Stimulated activated CD4-positive, alpha-beta T cell treated with anti-CD3 and anti-CD28 coated beads, Interleukin-4, amount 100 ng/mL, for 1 hour (primary cell): ENCODE results near the gene RGMA.
"Not testable (repeated sequence)": the region's sequence is repeated elsewhere in the genome, so short reads cannot be mapped to it uniquely, and the experiment has no call there.

ENCODE experiments used
- DNase-seq: peaks from one replicate; pipeline ENCODE4 v3.0.0-alpha.2; 2020

RGMA gene

DNA sequence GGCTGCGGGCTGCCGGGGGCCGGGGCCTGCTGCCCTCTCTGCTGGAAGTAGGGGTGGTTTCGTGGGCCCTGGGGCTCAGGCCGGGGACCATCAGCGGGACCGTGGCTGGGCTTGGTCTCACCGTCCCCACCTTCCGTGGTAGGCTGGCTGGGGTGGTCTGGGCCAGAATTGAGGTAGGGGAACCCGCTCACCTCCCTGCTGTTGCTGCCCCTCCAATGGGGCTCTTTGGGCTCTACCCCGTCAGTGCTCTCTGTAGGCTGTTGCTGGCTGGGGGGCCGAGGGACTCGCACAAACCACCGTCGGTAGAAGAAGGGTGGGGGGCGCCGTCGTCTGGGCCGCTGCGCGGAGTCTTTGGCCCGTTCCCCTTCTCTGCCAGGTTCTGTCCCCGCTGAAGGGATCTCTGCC lies 23.4 kb downstream of the RGMA start:
- DNase-seq: no peak

DNA sequence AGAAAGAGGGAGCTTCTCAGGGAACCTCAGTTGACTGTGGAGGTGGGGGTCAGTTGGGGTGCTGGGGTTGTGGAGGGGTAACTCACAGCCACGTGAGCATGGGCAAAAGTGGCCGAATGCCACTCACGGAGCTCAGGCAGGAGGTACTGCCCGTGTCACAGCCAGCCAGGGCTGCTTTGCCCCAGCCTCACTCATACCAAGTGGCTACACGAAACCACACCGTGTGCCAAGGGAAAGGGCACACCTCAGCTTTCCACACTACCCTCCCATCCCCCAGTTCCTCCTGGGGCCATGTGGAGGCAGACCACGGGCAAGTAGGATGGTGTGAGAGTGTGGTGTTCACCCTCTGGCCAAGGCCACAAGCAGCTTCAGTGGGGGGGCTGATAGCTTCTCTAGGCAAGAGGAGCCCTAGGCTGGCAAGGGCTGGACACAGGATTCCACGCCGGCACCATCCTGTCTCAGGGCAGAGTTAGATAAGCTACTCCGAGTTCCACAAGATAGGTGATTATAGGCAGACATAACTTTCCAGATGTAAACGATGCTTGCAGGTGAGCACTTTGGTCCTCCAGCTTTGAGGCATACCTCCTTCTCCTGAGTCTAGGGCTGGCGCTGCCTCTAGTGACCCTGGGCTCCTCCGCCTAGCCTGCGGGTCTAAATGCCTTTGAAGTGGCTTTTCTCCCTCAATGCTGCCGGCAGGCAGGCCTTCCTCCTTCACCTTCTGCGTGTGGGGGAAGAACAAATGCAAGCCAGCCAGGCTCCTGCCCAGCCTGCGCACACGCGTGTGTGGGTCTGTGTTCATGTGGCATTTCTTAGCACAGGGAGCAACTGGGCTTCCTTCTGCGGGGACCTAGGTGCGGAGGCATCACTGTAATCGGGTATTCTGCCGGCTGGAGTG lies 25.0 kb downstream of the RGMA start:
- no peak for DNase-seq

GRCh38 chr15:93063262-93063671 lies 25.7 kb downstream of the RGMA start:
- DNase-seq: no peak

GRCh38 chr15:93062628-93063261 lies 26.3 kb downstream of the RGMA start:
- DNase-seq: not testable (repeated sequence)

DNA sequence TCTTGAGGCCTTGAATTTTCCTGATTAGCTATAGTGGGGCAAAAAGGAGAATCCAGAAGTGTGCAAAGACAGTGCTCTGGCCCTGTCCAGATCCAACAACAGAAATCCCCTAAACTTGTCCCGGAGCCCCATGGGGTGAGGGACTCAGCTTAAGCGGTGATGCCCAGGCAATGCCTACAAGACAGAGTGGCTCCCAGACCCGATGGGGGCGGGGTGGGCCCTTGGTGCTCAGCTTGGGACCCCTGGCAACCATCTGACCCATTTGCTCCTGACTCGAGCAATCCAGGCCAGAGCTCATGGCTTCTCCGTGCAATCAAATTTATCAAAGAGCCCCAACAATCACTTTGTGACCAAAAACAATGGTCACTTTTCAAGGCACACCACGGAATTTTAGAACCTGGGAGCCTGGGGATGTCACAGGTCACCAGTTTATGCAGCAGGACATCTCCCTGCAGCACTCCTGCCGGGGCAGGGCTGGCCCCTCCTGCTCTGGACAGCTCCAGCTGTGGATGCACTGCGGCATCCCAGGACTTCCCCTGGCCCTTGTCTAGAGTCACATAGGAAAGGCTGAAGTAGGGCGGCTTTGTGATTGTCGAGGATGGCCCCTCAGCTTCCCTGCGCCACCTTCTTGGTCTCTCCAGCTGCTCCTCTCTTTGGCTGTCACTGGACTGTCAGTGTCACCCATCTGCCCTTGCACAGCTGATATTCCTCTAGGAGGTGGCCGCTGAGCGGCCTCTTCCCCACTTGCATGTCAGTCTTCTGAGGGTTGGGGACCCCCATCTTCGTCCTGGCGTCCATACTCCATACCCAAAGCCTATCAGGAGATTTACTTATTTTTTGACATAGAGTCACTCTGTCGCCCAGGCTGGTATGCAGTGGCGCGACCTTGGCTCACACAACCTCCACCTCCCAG lies 28.4 kb downstream of the RGMA start:
- DNase-seq: no peak

GRCh38 chr15:93059442-93059841 lies 29.6 kb downstream of the RGMA start:
- no peak for DNase-seq

GRCh38 chr15:93058904-93059427 lies 30.0 kb downstream of the RGMA start:
- DNase-seq: no peak

DNA sequence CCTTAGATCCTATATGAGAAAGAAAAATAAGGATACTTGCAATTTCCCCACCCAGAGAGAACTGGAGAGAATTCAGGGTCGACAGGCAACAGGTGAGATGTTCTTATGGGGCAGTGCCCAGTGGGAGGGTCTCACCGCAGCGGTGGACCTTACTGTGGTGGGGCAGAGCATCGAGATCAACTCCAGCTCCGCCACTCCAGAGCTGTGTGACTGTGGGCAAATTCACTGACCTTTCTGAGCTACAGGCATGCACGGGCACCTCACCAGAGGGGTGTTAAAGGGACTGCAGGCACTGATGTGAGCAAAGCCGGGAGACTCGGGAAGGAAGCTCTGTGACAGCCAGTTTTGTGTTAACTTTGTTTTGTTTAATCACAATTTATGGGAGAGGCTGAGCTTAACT lies 30.9 kb downstream of the RGMA start:
- DNase-seq: no peak

GRCh38 chr15:93057618-93058017 lies 31.4 kb downstream of the RGMA start:
- no peak for DNase-seq

- DNase-seq: no peak
Measured at GRCh38 chr15:93056836-93057235, 32.2 kb downstream of the RGMA start.

- no peak for DNase-seq
Measured at GRCh38 chr15:93055211-93055610, 33.8 kb downstream of the RGMA start.

DNA sequence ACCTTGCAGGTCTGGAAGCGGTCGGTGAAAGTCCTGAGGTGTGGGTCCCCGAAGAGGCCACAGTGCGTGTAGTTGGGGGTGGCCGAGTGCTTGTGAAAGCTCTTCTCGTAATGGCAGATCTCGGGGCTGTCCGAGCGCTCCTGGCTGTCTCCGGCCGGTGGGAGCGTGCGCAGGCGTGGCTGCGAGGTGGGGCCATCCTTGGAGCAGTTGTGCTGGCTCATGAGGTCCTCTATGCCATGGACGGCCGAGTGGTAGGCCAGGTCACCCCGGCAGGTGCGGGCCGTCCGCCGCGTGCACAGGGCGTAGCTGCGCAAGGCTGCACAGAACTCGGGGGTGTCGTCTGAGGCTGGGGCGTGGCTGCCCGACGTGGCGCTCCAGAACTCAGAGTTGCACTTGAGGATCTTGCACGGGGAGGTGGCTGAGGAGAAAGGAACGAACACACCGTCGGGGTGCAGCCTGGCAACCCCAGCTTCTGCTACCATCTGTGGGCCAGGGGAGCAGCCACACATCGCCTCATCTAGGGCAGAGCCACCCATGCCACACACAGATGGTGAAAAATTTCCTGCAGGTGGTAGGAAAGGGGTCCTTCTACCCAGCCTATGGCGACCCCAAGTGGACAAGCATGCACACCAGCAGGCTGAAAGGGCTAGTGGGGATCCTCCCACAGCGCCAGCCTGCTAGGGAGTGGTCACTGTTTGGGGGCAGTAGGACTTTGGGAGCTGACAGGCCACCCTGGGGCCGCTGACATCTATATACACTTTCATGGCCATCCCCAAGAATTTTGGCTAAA lies 36.7 kb downstream of the RGMA start:
- no peak for DNase-seq

DNA sequence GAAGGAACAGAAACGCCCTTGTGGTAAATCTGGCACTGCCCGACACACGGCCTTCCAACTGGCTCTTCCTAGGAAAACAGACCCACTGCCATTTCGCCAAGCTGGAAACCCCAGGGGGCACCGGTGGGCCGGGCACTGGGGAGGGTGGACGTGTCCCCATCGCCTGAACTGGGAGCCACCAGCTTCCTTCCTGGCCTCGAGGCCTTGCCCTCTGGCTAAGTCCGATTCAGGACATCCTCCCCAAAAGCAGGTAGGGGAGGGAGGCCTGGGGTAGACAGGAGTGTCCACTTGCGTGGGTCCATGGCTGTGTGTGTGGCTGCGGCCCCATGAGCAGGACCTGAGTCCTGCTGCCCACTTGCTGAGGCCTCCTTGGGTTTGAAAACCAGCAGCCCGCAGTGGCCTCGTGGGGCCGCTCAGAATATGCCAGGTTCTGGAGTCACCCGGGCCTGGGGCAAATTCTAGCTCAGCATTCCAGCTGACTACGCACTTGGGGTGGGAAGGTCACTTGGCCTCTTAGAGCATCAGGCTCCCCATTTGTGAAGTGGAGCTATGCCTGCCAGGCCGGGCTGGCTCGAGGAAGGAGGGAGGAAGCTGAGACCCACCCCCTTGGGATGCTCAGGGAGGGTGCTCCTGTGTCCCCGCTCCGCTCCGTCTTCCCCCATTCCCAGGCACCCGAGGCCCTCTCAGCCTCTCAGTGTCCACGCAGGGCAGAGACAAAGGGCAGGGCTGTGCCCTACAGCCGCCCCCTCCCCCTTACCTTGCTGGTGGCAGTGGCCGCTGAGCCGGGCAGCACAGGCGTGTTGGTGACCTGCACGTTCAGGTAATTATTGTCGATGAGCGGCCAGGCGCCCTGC lies 37.5 kb downstream of the RGMA start:
- no peak for DNase-seq

DNA sequence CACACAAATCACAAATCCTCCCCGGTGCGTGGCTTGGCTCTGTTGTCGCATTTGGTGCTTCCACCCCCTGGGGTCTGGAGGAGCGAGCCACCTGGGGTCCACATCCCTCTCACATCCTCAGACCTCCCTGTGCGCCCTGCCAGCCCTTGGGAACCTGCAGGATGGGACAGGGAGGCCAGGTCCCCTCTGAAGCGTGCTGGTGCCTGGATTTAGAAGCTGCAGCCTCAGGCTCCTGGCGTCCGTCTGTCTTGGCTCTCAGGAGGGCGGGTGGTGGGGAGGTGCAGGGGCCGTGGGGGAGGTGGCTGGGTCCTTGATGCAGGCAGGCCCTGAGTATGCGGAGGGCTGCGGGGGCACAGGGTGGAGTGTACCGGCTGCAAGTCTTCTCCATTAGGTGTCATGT lies 38.4 kb downstream of the RGMA start:
- no peak for DNase-seq

DNA sequence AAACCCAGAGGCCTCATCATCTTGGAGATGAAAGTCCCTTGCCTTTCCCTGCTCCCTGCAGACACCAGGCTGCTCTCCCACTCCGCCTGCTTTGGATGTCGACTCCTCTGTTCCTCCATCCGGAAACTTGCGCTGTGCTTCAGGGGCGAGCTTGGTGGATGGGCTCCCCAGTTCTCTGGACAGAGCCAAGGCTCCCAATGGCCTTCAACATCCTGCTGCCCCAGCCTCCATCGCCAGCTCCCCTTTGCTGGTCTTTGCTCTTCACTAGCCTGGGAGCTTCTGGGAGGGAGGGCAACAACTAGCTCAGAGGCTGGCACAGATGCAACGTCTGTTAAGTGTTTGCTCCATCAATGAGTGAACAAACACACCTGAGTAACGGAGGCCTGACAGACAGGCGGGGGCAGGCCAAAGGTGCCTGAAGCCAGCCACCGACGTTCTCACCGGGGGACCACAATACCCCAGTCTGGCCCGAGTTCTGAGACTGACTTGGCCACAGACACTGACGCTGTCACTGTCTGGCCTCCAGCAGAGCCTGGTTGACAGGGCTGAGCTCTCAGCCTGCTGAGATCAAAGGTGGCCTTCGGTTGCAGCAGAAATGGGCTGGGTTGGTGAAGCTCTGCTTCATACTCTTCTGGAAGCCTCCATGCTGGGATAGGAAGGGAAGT lies 39.0 kb downstream of the RGMA start:
- no peak for DNase-seq

GRCh38 chr15:93049233-93049632 lies 39.8 kb downstream of the RGMA start:
- DNase-seq: no peak

- DNase-seq: no peak
Measured at GRCh38 chr15:93048759-93049161, 40.3 kb downstream of the RGMA start.

- no peak for DNase-seq
Measured at GRCh38 chr15:93048426-93048721, 40.6 kb downstream of the RGMA start.

- DNase-seq: no peak
Measured at GRCh38 chr15:93047621-93048425, 41.2 kb downstream of the RGMA start.

DNA sequence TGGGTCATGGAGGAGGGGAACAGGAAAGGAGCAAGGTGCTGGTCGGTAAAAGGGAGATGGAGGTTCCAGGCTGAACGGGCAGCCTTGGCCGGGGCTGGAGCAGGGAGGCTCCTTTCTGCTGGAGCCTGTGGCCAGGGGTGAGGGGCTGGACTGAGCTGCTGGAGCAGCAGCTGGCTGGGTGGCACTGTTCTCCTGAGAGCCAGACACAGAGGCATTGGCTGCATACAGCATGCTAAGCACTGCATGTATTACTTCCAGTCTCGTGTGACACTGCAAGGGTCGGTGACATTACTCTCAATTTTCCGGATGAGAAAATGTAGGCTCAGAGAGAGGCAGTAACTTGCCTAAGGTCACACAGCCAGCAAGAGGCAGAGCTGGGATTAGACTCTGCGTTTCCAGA lies 42.3 kb downstream of the RGMA start:
- no peak for DNase-seq
